Esophagus squamous epithelium (tissue), 5 donors: ENCODE results near the gene TM7SF3. TPM values are rescaled to one million over a fixed set of nuclear protein-coding genes. Genes with fewer than 3 reads are reported as not detected.
A peak's percentile ranks its signal among the peaks of the same experiment; 100 is the strongest.
"Not testable (repeated sequence)": the region's sequence is repeated elsewhere in the genome, so short reads cannot be mapped to it uniquely, and the experiment has no call there.

ENCODE experiments used
- DNase-seq: peaks from one replicate; lab custom pipeline; 2025; lab: John Stamatoyannopoulos, UW
- H3K27ac ChIP-seq, 4 donors: fragments of 200-600 bp; sonication (generic); one replicate each; pipeline ENCODE4 v1.5.1; 2016 to 2019; ENCODE audit warnings: mild to moderate bottlenecking in 1 of 4
- H3K27me3 ChIP-seq, 4 donors: fragments of 200-600 bp; sonication (generic); 1 replicate in 3 of 4; 2 replicates in 1 of 4; pipeline versions ENCODE4 v1.5.1 to v1.6.0; 2017 to 2021; ENCODE audit warnings: antibody characterized with exemption in 1 of 4
- H3K36me3 ChIP-seq, 3 donors: fragments of 200-600 bp; sonication (generic); one replicate each; pipeline ENCODE4 v1.5.1; 2016 to 2019
- H3K4me1 ChIP-seq, 3 donors: fragments of 200-600 bp; sonication (generic); one replicate each; pipeline ENCODE4 v1.5.1; 2017 to 2019
- H3K4me3 ChIP-seq, 4 donors: fragments of 200-600 bp; sonication (generic); 1 replicate in 3 of 4; 2 replicates in 1 of 4; pipeline ENCODE4 v1.5.1; 2016 to 2019; ENCODE audit warnings: mild to moderate bottlenecking in 2 of 4, moderate library complexity in 1 of 4
- H3K9me3 ChIP-seq, 3 donors: fragments of 200-600 bp; sonication (generic); one replicate each; pipeline ENCODE4 v1.5.1; 2016 to 2019
- POLR2A ChIP-seq, 4 donors: fragments of 450-650 bp; IDR thresholded peaks; one replicate each; pipeline ENCODE4 v1.6.1; 2017; ENCODE audit warnings: antibody characterized with exemption in 4 of 4, mild to moderate bottlenecking in 4 of 4, moderate library complexity in 3 of 4
- WGBS, 2 donors: methylation state at CpG; one replicate each; pipeline ENCODE4 v1.1.5; 2018; 5-methylcytosine and 5-hydroxymethylcytosine counted together
- intact Hi-C: fragments of 100-400 bp; cut with DNase I; formaldehyde crosslinking; loops from one replicate; pipeline ENCODE4 v1.15.0; 2022
- total RNA-seq, 4 donors: library from RNA; depleted of rRNA; stranded (reverse); fragments of >200 nt; gene quantifications; one replicate each; pipeline ENCODE4 v1.1.0, GENCODE V29; 2016
- TF ChIP-seq, protein P1 (sequence below), 6 experiments: fragments of 450-650 bp in 4 of 6; fragments of 200-600 bp in 2 of 6; sonication (generic) in 2 of 6; IDR thresholded peaks; one replicate each; pipeline ENCODE4 v1.5.1; 2016 to 2019; ENCODE audit warnings: antibody characterized with exemption in 6 of 6, mild to moderate bottlenecking in 4 of 6, moderate library complexity in 4 of 6
- donor health status: DM: yes; HTN: yes; CAD: no.

TM7SF3 gene
- total RNA-seq, 4 donors from 2014 or later, result 58.2 to 122 (median 78.3) TPM

DNA sequence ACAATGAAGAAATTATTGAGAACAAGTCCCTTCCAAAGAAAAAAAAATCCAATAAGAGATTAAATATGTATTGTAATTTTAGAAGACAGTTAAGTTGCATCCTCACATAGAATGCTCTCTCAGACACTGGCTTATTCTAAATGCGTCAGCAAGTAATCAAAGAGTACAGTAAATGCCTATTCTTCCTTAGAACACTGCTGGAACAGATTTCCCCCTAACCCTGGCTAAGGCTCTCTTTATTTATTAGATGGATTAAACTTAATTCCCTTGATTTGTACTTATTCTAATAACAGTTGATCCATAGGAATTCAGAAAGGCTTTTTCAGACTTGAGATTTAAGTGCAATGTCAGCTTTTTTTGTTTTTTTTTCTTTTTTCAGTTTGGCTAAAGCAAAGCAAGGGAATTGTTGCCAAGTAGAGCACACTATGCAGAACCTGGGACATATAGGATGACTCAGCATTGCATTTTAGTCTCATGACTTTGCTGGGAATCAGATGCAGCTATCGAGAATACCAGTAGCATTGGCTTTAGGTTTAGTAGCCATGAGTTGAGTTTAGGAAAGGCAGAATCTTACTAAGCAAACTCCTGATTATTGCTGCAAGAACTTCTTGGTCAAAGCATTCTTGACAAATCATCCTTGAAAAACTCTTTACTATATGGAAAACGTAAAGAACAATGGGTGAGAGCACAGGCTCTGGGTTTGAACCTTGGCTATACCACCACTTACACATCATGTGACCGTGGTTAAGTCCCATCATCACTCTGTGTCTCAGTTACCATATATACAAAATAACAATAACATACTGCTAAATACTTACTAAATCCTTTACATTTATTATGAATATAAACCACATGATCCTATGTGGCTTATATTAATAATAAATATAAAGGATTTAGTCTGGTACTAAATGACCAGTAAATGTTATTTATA lies 34.9 kb upstream of the TM7SF3 start:
- peaks cover 0 to 53% (median 0%) of the 10 kb centered on the region in 3 donors for H3K4me1 ChIP-seq
- no peaks in the 10 kb centered on the region for H3K36me3 ChIP-seq
- TF ChIP-seq POLR2A (IDR thresholded peaks at IDR 0.05), result no peak
- TF ChIP-seq, protein P1, sequence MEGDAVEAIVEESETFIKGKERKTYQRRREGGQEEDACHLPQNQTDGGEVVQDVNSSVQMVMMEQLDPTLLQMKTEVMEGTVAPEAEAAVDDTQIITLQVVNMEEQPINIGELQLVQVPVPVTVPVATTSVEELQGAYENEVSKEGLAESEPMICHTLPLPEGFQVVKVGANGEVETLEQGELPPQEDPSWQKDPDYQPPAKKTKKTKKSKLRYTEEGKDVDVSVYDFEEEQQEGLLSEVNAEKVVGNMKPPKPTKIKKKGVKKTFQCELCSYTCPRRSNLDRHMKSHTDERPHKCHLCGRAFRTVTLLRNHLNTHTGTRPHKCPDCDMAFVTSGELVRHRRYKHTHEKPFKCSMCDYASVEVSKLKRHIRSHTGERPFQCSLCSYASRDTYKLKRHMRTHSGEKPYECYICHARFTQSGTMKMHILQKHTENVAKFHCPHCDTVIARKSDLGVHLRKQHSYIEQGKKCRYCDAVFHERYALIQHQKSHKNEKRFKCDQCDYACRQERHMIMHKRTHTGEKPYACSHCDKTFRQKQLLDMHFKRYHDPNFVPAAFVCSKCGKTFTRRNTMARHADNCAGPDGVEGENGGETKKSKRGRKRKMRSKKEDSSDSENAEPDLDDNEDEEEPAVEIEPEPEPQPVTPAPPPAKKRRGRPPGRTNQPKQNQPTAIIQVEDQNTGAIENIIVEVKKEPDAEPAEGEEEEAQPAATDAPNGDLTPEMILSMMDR (IDR thresholded peaks at IDR 0.05), result no peak
- intact Hi-C loops, result no loop called here
- no peaks in the 10 kb centered on the region for H3K27me3 ChIP-seq
- 34% methylated on average over 4 of the region's 4 CpGs for WGBS, 2 donors
- H3K9me3 ChIP-seq, result no peaks in the 10 kb centered on the region
- no peak for DNase-seq
- peak overlapping the region in 3 of 4 donors; percentile 38 to 75 (median 57) for H3K27ac ChIP-seq
- H3K4me3 ChIP-seq, result no peak overlapping the region

DNA sequence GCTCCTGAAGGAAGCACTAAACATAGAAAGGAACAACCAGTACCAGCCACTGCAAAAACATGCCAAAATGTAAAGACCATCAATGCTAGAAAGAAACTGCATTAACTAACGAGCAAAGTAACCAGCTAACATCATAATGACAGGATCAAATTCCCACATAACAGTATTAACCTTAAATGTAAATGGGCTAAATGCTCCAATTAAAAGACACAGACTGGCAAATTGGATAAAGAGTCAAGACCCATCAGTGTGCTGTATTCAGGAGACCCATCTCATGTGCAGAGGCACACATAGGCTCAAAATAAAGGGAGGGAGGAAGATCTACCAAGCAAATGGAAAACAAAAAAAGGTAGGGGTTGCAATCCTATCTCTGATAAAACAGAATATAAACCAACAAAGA lies 27.8 kb upstream of the TM7SF3 start:
- H3K4me3 ChIP-seq, H3K27ac ChIP-seq, DNase-seq, H3K27me3 ChIP-seq, intact Hi-C loops, H3K4me1 ChIP-seq: not testable (repeated sequence)
- Histone ChIP-seq H3K9me3 (peaks cover 0 to 22% (median 0%) of the 10 kb centered on the region in 3 donors), H3K36me3 (peaks cover 0 to 23% (median 0%) of the 10 kb centered on the region in 3 donors)
- 93 to 100% methylated on average over 1 of the region's 1 CpG for WGBS, 2 donors

DNA sequence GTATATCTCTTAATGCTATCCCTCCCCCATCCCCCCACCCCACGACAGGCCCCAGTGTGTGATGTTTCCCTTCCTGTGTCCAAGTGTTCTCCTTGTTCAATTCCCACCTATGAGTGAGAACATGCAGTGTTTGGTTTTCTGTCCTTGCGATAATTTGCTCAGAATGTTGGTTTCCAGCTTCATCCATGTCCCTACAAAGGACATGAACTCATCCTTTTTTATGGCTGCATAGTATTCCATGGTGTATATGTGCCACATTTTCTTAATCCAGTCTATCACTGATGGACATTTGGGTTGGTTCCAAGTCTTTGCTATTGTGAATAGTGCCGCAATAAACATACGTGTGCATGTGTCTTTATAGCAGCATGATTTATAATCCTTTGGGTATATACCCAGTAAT lies 26.5 kb upstream of the TM7SF3 start:
- H3K4me1 ChIP-seq, intact Hi-C loops: not testable (repeated sequence)

DNA sequence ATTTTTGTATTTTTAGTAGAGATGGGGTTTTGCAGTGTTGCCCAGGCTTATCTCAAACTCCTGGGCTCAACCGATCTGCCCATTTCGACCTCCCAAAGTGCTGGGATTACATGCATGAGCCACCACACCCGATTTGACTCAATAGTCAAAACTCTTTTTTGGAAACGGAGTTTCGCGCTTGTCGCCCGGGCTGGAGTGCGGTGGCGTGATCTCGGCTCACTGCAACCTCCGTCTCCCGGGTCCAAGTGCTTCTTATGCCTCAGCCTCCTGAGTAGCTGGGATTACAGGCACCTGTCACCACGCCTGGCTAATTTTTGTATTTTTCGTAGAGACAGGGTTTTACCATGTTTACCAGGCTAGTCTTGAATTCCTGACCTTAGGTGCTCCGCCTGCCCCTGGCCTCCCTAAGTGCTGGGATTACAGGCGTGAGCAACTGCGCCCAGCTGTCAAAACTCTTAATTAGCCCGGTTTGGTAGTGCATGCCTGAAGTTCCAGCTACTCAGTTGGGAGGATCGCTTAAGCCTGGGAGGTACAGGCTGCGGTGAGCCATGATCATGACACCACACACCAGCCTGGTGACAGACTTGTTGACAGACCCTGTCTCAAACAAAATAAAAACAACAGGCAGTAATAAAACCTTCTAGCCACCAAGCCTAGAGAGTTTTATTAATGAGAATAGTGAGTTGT lies 20.6 kb upstream of the TM7SF3 start:
- Histone ChIP-seq H3K27ac (no peak overlapping the region), H3K4me3 (no peak overlapping the region), H3K4me1 (no peaks in the 10 kb centered on the region), H3K36me3 (peaks cover 0 to 72% (median 18%) of the 10 kb centered on the region in 3 donors), H3K9me3 (no peaks in the 10 kb centered on the region), H3K27me3 (no peaks in the 10 kb centered on the region)
- 97% methylated on average over 21 of the region's 21 CpGs for WGBS, 2 donors
- no peak for DNase-seq
- no peak for TF ChIP-seq POLR2A (IDR thresholded peaks at IDR 0.05)
- TF ChIP-seq, protein P1 (IDR thresholded peaks at IDR 0.05), result no peak
- intact Hi-C loops, result loop anchor here (10.0 kb wide), 1 partner anchor 90 kb away; no protein-coding TSS in a partner anchor

More for the DNA sequence above, 26.5 kb upstream of the TM7SF3 start:
- H3K27ac ChIP-seq, DNase-seq, H3K27me3 ChIP-seq, H3K4me3 ChIP-seq: not testable (repeated sequence)
- 93 to 94% methylated on average over 2 of the region's 4 CpGs for WGBS, 2 donors
- Histone ChIP-seq H3K9me3 (peaks cover 0 to 22% (median 0%) of the 10 kb centered on the region in 3 donors), H3K36me3 (peaks cover 0 to 23% (median 0%) of the 10 kb centered on the region in 3 donors)

DNA sequence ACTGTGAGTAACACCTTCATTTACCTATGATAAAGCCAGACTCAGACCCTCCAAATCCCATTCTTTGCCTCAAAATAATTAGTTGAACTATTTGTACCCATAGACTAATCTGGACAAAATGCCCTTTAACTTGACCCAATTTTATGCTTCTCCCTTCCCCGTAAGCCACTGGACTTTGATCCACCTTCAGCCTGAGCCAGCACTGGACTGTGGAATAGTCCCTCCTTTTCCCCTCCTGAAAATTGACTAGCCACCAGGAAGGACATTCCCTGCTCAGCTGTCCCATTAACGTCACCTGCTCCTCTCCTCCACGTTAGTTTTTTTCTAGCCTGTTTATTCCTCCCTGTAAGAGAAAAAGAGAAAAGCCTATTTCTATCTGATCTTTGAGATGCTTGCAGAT lies 18.5 kb upstream of the TM7SF3 start:
- H3K9me3 ChIP-seq, result no peaks in the 10 kb centered on the region
- no peaks in the 10 kb centered on the region for H3K27me3 ChIP-seq
- WGBS, 2 donors, result 88 to 97% methylated on average over 3 of the region's 3 CpGs
- no peak overlapping the region for H3K4me3 ChIP-seq
- H3K4me1 ChIP-seq, result no peaks in the 10 kb centered on the region
- TF ChIP-seq, protein P1 (IDR thresholded peaks at IDR 0.05), result no peak
- no peak for TF ChIP-seq POLR2A (IDR thresholded peaks at IDR 0.05)
- no peak overlapping the region for H3K27ac ChIP-seq
- intact Hi-C loops, result loop anchor here (10.0 kb wide), 1 partner anchor 92 kb away; no protein-coding TSS in a partner anchor
- H3K36me3 ChIP-seq, result peaks cover 4 to 77% (median 33%) of the 10 kb centered on the region in 3 donors
- no peak for DNase-seq
